SHP77 (cell line): ENCODE results near the gene P2RX3.

Experiments
- DNase-seq, 2 experiments: peaks; one replicate each; lab custom pipeline; 2025; lab: John Stamatoyannopoulos, UW

Gene P2RX3

GRCh38 chr11:57310091-57310490 is 28.1 kb upstream of the P2RX3 start:
- no peak for DNase-seq

DNA sequence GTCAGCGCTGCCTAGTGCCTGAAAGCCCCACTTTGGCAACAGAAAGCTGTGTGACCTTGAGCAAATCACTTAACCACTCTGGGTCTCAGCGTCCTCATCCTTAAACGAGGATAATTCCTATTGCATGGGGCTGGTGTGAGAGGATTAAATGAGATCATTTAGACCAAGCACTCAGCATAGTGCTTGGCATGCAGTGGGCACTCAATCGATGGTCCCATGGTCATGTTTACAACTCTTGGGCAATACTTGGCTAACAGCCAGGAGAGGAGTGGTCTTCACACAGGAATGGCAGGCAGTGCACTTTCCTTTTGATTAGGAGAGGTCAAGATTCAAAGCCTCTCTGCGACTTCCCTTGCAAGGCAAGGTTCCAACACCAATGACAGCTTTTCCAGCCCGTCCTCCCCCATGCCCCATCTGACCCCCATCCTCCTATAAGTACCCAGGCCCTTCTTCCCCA is 27.5 kb upstream of the P2RX3 start:
- DNase-seq: peak in 1 of 2 experiments; percentile 25

DNA sequence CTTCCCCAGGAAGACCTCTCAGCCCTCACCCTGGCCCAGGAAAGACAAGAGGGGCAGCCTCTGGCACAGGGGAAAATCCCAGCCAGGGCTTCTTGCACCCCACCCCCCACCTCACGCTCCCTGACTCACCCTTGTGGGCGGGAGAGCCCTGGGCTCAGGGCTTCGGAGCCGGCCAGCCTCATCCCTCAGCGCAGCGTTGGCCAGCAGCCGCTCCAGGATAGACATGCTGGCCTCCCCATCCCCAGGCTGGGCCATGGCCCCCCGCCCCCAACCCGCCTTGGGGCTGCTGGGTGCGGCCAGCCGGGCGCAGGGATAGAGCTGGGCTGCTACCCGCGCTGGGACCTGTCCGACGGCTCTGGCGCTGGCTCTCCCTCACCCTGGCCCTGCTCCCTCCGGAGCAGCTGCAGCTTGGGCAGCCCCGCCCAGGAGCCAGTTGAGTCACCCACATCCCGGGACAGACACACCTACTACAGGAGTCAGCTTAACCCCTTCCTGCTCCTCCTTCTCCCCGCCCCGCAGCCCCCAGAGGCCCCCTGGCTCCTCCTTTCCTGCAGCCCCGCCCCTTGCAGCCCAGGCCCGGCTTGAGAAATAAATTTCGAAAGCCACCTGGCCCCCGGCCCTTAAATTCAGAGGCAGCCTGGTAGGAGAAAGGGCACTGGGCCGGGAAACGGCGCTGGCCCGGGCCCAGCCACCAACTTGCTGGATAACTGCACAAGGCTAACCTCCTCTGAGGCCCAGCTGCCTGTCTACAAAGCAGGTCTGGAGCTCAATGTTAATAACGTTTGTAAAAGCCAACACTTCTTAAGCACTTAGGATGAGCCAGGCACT is 26.8 kb upstream of the P2RX3 start:
- DNase-seq: peak; percentile 41 to 78

DNA sequence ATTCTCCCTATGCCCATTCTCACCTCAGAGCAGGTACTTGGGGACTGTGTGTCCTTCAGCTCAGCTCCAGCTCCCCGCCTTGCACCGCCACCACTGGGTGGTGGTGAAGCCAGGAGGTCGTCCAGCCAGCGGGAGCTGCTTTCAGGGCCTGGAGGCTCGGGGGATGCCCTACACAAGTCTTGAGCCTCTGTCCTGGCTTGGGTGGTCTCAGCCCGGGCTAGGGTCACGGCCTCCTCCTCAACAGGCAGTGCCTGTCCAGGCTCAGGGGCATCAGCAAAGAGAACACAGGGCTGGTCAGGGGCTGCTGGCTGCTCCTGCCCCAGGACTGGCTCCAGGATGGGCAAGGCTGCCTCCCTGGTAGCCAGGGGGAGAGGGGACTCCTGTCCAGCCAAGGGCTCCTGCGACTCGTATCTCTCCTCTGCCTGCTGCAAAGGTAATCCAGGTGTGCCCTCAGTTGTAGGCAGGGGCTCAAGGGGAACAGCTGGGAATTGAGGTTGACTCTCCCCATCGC is 25.6 kb upstream of the P2RX3 start:
- no peak for DNase-seq

DNA sequence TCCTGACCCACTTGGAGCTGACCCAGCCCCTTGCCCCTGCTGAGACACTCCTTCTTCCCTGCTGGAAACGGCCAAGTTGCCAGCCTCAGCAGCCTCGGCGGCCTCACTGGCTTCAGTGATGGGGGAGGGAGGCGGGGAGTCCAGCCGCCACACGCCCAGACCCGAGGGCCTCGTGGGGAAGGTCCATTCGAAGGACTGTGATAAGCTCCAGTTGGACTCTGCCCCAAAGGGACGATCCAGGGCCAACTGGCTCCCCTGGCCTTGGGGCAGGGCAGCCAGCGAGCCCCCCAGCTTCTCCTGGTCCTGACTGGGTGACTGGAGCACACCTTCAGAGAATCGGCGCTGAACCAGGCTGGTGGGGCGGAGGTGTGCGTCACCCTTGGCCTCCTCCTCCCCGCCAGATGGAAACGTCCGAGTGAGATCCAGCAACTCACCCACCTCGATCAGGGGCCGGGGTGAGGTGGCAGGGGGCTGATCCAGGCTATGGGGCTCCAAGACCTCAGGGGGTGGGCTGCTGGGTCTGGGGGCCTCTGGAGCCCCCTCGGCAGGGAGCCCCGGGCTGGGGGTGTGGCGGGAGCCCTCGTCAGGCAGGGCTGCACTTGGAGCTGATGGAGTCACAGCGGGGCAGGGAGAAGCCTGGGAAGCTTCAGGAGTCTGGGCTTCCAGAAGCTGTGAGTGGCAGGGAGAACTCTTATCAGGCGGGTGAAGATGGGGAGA is 24.9 kb upstream of the P2RX3 start:
- no peak for DNase-seq

GRCh38 chr11:57313788-57314135 is 24.4 kb upstream of the P2RX3 start:
- DNase-seq: no peak

GRCh38 chr11:57314221-57314973 is 23.8 kb upstream of the P2RX3 start:
- no peak for DNase-seq

DNA sequence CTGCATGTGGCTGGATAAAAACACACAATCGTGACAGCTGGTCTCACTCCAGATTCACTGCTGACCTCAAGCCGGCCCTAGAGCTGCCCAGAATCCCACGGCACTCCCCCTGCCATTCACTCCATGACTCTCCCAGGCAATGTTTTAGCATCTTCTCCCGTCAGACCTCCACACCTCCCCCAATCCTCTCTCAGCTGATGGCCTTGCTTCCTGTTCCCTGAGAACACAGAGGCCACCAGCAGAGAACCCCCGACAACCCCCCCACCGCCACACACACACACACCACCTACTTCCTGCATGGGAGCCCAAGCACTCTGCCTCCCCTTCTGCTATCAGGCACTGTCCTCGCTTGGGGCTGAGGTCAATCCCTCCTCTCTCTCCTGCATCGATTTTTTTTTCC is 22.7 kb upstream of the P2RX3 start:
- peak in 1 of 2 experiments; percentile 11 for DNase-seq

- DNase-seq: no peak
Observed at GRCh38 chr11:57316017-57316416, 22.1 kb upstream of the P2RX3 start.

DNA sequence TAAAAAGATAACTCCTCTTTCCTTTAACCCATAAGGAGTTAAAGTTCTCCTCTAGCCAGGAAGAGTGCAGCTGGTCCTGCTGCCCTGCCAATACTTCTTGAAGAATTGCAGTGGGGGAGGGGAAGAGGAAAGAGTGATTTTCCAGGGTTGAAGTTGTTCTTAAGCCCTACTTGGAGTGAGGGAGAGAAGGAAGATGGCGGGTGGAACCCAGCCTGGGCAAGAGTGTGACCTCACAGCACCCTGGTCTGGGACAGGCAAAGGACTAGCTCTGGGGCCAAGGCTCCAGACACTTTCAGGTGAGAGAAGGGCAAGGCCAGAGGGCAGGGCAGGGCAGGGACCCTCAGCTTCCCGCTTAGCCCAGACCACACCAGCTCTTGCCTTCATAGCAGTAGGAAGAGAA is 20.0 kb upstream of the P2RX3 start:
- DNase-seq: no peak

DNA sequence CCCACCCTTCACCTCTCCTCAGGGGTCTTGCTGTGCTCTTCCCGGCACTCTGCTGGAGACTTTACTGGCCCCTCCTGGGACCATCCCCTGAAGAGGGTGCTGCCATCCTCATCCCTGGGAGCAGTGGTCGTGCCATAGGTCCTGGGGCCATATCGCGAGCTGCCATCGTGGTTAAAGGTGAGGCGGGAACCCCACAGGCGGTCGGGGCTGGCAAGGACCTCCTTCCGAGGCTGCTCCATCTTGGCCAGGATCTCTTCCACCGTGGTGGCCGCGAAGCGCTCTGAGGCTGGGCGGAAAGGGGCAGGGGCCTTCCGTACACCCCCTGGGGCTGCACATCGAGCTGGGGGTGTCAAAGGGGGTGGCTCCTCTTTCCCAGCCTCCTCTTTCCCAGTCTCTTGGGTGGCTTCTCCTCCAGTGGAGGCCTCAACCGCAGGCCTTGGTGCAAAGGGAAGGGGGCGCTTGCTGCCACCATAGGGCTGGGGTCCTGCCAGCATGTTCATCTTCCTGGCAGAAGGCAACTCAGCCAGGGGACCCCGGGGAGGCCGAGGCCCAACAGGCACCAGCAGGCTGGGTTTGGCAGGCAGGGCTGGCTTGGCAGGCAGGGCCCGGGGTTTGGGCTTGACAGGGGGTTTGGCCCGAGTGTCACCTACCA is 18.0 kb upstream of the P2RX3 start:
- DNase-seq: no peak

DNA sequence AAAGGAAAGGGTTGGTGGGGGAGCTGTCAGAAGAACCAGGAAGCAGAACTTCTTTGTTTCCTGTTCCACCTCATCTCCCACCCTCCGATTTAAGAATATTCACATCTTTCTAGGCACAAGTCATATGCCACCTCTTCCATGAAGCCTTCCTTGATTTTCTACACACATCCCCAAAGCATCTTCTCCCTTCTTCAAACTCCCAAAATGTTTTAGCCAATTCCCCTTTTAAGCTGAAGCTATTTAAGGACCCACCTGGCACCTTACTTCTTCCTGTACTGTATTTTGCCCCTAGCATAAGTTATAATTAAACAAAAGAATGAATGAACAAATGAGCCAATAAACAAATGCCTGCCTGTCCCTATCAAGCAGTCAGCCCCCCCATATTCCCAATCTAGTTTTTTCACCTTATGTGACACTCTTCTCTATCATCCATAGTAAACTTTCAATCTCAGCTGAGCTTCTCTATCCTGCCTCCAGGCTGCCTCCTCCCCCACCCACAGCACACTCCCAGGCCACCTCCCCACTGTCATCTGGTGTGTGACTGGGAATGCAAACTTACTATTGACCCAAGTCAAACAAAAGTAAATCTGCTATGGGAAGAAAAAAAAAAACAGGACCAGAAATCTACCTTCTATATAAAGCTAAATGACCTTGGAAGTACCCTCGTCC is 17.3 kb upstream of the P2RX3 start:
- DNase-seq: no peak

GRCh38 chr11:57321388-57322255 is 16.5 kb upstream of the P2RX3 start:
- no peak for DNase-seq

- peak in 1 of 2 experiments; percentile 23 for DNase-seq
Observed at GRCh38 chr11:57322256-57323166, 15.6 kb upstream of the P2RX3 start.

GRCh38 chr11:57323167-57323854 is 14.8 kb upstream of the P2RX3 start:
- no peak for DNase-seq

DNA sequence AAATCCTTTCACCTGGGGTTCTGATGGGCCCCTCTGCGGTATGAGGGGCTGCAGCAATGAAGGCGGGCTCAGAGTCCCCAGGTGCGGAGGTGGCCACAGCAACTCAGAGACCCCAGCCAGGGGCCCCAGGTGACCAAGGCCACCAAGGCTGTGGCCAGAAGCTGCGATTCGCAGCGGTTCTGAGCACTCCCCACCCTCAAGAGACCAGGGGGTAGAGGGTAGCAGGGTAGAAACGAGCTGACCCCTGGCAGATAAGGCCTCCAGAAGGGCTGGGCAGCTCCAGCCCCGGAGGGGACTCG is 14.3 kb upstream of the P2RX3 start:
- DNase-seq: no peak

DNA sequence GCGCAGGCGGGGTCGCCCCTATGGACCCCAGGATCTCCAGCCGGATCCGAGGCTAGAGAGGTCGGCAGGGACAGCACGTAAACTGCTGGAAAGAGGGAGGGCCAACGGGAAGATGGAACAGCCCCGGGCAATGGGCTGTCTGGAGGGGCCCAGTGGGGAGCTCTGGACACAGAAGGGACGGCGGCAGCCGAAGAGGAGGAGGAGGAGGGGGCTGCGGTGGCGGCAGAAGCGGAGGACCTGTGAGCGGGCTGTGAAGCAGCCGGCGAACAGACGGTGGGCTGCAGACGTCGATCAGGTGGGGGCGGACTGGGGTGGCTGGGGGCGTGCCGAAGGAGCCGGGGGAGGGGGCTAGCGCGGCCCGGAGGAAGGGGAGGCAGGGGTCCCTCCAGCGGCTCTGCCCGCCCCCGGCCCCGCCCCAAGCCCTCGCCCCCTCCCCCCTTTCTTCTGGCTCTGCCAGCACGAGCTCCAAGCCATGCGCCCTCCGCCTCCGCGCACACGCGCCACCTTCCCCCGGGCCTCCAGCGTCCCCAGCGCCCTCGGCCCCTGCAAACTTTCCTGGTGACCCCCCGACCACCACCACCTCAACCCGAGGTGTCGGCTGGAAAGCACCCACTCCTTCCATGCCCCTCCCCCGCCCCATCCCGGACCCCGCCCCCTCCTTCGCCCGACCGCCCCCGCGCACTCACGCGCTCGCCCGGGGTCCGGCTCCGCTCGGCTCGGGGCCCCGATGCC is 13.8 kb upstream of the P2RX3 start:
- no peak for DNase-seq
